HG02588 (cell line): Measurements from ENCODE around the gene MRPS16.

Source experiments
- ATAC-seq: cut with Tn5 transposase; IDR thresholded peaks from one replicate; pipeline ENCODE4 v1.9.1; 2021; ENCODE audit warnings: mild to moderate bottlenecking, moderate library complexity; ENCODE audit not compliant: unreplicated experiment

MRPS16 gene

GRCh38 chr10:73244866-73245477 is 7.5 kb downstream of the MRPS16 start:
- no peak for ATAC-seq

GRCh38 chr10:73239908-73240307 is 12.5 kb downstream of the MRPS16 start:
- ATAC-seq, result no peak

- no peak for ATAC-seq
Observed at GRCh38 chr10:73238990-73239566, 13.4 kb downstream of the MRPS16 start.

GRCh38 chr10:73234695-73235094 is 17.7 kb downstream of the MRPS16 start:
- no peak for ATAC-seq

GRCh38 chr10:73233883-73234282 is 18.6 kb downstream of the MRPS16 start:
- no peak for ATAC-seq

- ATAC-seq, result no peak
Observed at GRCh38 chr10:73232887-73233286, 19.6 kb downstream of the MRPS16 start.

- ATAC-seq, result no peak
Observed at GRCh38 chr10:73229567-73229966, 22.9 kb downstream of the MRPS16 start.

GRCh38 chr10:73228247-73228646 is 24.2 kb downstream of the MRPS16 start:
- no peak for ATAC-seq

- ATAC-seq, result no peak
Observed at GRCh38 chr10:73226663-73227062, 25.8 kb downstream of the MRPS16 start.

- no peak for ATAC-seq
Observed at GRCh38 chr10:73225518-73225917, 26.9 kb downstream of the MRPS16 start.

GRCh38 chr10:73220989-73221388 is 31.5 kb downstream of the MRPS16 start:
- ATAC-seq, result no peak

GRCh38 chr10:73219384-73219783 is 33.1 kb downstream of the MRPS16 start:
- ATAC-seq, result no peak

GRCh38 chr10:73218431-73219191 is 33.8 kb downstream of the MRPS16 start:
- ATAC-seq, result no peak

GRCh38 chr10:73217628-73218027 is 34.8 kb downstream of the MRPS16 start:
- ATAC-seq, result no peak

GRCh38 chr10:73215749-73216148 is 36.7 kb downstream of the MRPS16 start:
- no peak for ATAC-seq

GRCh38 chr10:73211106-73211811 is 41.2 kb downstream of the MRPS16 start:
- no peak for ATAC-seq

GRCh38 chr10:73210395-73211105 is 41.9 kb downstream of the MRPS16 start:
- ATAC-seq, result no peak

GRCh38 chr10:73209705-73210104 is 42.7 kb downstream of the MRPS16 start:
- no peak for ATAC-seq

GRCh38 chr10:73207883-73208282 is 44.6 kb downstream of the MRPS16 start:
- ATAC-seq, result no peak

- ATAC-seq, result no peak
Observed at GRCh38 chr10:73206385-73206784, 46.1 kb downstream of the MRPS16 start.

GRCh38 chr10:73205890-73206289 is 46.6 kb downstream of the MRPS16 start:
- no peak for ATAC-seq
